GM21367 (cell line): ENCODE data around the gene IGLON5.

Experiments
- ATAC-seq: cut with Tn5 transposase; IDR thresholded peaks from one replicate; pipeline ENCODE4 v1.9.1; 2021; ENCODE audit not compliant: unreplicated experiment

The IGLON5 gene

GRCh38 chr19:51311351-51312257 is at the start of gene IGLON5:
Gene IGLON5 (plus strand): TSS chr19:51311644. CDS start chr19:51311848, 204 bp downstream.
- no peak for ATAC-seq

GRCh38 chr19:51263808-51264207 is 47.6 kb upstream of the IGLON5 start:
- ATAC-seq = no peak

DNA sequence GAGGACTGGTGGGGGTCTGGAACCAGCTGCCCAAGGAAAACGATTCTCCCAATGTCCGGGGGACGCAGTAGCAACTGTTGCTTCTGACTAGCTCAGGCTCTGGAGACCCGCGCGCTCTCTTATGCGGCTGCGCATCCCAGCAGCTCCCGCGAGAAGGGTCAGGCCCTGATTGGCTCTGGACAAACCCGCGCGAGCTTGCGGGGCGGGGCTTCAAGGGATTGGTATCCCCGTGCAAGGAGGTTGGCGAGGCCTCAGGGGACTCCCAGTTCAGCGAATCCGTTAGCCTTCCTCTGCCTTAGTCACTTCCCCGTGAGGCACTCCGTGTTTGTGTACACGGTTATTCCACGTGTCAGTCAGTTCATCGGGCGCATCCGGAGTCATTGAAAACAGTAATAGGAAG is 40.4 kb upstream of the IGLON5 start:
- no peak for ATAC-seq

DNA sequence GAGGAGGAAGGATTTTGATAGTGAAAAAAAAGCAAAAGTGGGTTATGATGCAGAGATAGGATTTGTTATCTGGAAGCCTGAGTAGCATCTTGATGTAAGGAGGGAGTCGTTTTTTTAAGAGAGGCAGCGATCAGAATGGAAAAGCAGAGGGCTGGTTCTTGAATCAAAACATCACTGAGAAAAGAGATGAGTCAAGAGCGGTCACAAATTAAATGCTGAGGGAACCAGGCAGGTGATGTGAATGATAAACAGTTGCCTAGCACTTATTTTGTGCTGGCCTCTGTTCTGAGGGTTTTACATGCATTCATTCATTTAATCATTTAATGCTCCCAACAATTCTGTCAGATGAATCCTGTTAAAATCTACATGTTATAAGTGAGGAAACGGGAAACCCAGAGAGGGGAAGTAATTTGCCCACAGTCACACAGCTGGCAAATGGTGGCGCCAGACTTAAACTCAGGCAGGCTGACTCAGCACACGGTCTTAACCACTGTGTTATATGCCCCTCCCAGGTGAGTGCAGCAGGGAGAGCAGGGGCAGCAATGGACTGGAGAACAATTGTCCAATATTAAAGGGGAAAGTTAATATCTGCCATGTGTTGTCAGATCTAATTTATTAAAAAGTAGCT is 39.1 kb upstream of the IGLON5 start:
- ATAC-seq = no peak

- no peak for ATAC-seq
Observed at GRCh38 chr19:51274049-51274770, 37.2 kb upstream of the IGLON5 start.

DNA sequence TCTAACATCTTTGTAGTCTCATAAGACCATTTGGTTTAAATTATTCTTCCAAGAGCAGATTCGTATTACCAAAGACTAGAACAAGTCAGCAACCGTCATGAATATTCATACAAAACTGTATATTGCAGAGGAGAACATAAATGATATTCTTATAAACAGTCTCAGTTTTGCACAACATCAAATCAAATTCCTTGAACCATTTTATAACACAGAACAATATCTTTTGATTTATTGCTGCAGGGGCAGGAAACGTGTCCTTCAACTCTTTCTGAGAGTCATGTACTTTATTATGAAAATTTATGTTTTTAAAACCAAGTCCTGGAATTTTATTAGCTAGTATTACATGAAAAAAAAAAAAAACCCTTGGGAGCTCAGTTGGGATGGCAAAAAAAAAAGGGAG is 34.3 kb upstream of the IGLON5 start:
- ATAC-seq = no peak

GRCh38 chr19:51282335-51282734 is 29.1 kb upstream of the IGLON5 start:
- ATAC-seq = no peak

- ATAC-seq = no peak
Observed at GRCh38 chr19:51285682-51286081, 25.8 kb upstream of the IGLON5 start.

DNA sequence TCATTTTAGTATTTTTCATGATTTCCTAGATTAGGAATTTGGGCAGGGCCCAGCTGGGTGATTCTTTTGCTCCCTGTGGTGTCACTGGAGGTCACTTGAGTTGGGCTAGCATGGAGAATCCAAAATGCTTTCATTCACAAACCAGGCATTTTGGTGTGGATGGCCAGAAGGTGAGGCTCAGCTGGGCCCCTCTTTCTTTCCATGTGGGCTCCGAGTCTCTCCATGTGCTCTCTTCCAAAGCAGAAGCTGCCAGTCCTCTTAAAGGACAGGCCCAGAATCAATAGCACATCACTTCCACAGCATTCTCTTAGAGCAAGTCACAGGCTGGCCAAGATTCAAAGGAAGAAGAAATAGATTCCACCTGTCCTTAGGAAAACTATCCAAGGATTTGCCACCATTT is 21.8 kb upstream of the IGLON5 start:
- ATAC-seq = no peak

DNA sequence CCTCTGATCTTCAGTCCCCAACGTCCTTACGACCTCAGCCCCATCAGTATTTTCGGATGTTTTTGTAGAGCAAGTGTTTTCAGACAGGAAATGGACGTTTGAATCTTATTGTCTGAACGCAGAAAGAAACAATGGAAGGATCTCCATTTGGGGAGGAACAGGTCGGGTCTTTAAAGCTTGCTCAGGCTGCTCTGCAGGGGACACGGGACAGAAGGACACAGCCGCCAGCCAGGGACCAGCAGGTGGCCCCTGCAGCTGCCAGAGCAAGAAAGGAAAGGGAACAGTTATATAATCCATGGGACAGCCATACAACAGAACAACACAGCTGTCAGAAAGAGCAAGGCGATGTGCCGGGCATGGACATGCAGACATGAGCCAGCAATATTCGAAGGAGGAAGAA is 18.5 kb upstream of the IGLON5 start:
- no peak for ATAC-seq

- ATAC-seq = no peak
Observed at GRCh38 chr19:51293571-51294210, 17.8 kb upstream of the IGLON5 start.

DNA sequence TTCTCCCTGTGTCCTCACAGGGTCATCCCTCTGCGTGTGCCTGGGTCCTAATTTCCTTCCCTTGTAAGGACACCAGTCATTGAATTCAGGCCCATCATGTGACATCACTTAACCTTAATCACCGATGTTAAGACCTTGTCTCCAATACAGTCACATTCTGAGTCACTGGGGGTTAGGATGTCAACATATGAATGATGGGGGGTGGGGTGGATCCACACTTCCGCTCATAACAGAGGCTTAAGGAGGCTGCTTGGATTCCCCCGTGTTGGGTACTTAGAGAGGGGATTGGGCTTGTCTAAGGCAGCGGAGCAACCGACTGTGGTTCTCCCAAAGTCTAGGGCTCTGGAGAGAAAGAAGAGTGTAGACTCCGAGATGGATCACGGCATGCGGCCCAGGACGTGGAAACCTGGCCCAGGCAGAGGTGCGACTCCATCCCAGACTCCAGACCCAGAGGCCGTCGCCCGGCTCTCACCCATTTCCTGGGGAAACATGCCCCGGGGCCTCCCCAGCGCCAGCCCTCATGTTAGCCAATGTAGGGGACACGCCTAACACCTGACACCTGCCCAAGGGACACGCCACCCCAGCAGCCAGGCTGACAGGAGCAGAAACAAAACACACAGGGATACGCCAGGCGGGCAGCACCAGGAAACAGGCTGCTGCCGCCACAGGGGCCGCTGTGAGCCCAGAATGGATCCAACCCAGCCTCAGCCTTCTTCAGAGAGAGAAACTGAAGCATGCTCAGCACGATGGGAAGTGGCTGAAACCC is 17.1 kb upstream of the IGLON5 start:
- no peak for ATAC-seq

GRCh38 chr19:51294977-51295375 is 16.5 kb upstream of the IGLON5 start:
- no peak for ATAC-seq

DNA sequence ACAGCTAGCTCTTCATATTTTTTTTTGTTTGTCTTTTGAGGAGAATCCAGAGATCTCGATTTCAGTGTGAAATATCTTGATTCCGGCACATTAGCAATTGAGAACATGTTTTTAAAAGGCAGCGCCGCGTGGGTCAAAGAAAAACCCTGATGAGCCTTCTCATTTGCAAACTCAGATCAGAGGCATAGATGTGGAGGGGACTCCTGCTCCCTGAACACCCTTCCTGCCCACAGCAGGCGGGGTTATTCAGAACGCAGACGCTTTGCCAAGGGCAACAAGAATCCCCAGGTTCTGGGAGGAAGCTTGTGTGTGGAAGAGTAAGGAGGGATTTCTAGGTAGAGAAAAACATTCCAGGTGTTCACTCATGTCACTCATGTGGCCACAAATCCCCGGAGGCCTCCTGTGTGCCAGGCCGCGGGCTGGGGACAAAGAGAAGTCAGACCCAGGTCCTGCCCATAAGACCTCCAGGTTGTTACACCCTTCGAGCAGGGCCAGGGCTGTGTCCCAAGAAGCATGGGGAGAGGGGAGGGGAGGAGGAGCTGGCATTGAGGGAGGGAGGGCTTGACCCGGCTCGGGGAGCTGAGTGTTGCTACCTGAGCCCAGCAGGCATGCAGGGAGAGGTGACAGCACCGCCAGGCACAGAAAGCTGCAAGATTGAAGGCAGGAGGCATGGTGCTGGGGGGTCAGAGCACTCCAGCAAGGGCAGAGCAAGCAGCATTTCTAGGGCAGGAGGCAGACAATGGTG is 15.9 kb upstream of the IGLON5 start:
- no peak for ATAC-seq

DNA sequence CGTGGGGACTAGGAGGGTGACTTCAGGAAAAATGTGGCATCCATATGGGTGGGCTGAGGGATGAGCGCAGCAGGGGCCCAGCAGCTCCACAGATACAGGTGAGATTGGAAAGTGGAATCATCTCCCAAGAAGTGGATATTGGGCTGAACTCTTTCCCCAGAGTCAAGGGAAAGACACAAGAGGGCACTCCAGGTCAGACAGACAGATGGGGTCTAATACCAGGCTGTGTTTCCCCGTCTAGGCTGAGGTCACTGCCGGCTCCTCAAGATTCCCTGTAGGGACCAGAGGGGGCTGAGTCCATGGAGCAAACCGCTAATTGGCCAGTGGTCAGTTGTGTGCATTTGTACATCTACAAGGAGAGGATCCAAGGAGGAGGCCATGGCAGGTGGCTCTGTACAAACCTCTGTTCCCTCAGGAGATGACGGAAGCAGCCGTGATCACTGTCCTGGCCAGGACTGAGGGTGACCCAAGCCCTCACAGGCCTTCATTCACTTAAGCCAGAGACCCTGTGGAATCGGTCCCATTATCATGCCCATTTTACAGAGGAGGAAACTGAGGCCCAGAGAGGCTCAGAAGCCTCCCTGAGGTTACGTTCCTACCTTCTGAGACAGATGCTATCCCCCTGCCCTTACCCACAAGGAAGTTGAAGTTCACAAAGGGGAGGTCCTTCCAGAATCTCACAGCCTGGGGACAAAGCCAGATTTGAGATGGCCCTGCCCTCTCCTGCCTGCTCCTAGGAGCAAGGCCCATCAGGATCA is 14.9 kb upstream of the IGLON5 start:
- ATAC-seq = no peak

DNA sequence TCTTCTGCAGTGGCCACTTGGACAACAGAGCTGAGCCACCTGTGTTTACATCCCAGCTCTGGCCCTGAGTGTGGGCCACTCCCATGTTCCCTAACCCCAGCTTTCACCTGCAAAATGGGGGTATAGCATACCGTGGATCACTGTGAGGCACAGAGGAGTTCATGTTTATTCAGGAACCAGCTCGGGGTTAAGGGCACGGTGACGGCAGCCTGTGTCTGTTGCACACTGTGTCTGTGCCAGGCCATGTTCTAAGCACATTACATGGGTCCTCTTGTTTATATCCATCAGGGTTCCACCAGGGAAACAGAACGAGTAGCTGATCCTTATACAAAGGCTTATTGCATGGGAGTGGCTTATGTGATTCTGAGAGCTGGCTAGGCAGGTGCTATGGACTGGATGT is 14.0 kb upstream of the IGLON5 start:
- ATAC-seq = no peak

- ATAC-seq = no peak
Observed at GRCh38 chr19:51301266-51301665, 10.2 kb upstream of the IGLON5 start.

DNA sequence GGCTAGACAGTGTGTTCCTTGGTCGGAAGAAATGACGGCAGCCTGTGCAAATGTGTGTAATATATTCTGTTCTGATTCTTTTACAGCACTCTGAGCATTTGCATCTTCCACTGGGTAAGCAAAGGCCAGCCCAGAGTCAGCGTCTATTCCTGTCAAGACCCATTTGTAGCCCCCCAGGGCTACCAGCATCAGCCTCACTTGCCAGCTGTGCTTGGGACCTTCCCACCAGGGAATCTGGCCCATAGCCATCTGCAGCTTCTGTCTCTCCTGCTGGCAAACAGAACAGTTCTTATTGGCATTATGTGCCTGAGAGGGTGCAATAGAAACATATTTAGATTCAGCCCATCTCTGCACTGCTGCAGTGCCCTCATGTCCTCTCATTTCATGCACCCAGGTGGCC is 6.0 kb upstream of the IGLON5 start:
- no peak for ATAC-seq

GRCh38 chr19:51316688-51317087 is 5.2 kb downstream of the IGLON5 start:
- no peak for ATAC-seq
